SH-SY5Y (cell line): ENCODE results near the gene TBC1D22A.

Source experiments
- GATA2 ChIP-seq: IDR thresholded peaks from 2 replicates; pipeline ENCODE4 v1.6.1; 2011; ENCODE audit warnings: mild to moderate bottlenecking, low read depth, low read length
- GATA3 ChIP-seq: IDR thresholded peaks from 2 replicates; pipeline ENCODE4 v1.6.1; 2011; ENCODE audit warnings: low read depth, mild to moderate bottlenecking, low read length, moderate library complexity

DNA sequence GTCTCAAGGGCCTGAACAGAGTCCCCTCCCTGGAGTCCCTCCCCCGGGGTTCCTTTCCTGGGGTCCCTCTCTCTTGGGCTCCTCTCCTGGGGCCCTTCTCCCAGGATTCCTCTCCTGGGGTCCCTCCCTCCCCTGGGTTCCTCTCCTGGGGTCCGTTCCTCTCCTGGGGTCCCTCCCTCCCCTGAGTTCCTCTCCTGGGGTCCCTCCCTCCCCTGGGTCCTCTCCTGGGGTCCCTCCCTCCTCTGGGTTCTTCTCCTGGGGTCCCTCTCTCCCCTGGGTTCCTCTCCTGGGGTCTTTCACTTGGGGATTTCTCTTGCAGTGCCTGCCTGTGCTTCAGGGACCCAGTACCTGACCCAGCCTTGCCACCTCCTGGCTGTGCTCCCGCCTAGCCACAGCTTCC lies 386.1 kb downstream of the TBC1D22A start:
- TF ChIP-seq GATA2 (no peak), GATA3 (no peak)
